ENCODE data around the gene ZBTB34. TPM values are rescaled to one million over a fixed set of nuclear protein-coding genes. Genes with fewer than 3 reads are reported as not detected.

ZBTB34 gene
- total RNA-seq, 1 experiment from 2014 or later: 6.7 TPM

- BruUV-seq (replicated peaks): no TSS peak
- intact Hi-C loops (cut with micrococcal nuclease; ENCODE audit: unreplicated experiment): no loop called here
- Mint-ChIP-seq H3K4me1 (ENCODE audit: low read depth, unreplicated experiment) (peaks cover 6% of the 10 kb centered on the region), H3K36me3 (ENCODE audit: insufficient read depth, unreplicated experiment) (peaks cover 13% of the 10 kb centered on the region), H3K27ac (ENCODE audit: unreplicated experiment) (no peak overlapping the region), H3K9me3 (ENCODE audit: low read depth, unreplicated experiment) (no peaks in the 10 kb centered on the region), H3K27me3 (ENCODE audit: unreplicated experiment) (no peaks in the 10 kb centered on the region), H3K4me3 (ENCODE audit: low read depth, unreplicated experiment) (no peak overlapping the region)
- no peak for DNase-seq
- CTCF ChIA-PET: no interaction called here
- TF ChIP-seq CTCF (IDR thresholded peaks at IDR 0.05; ENCODE audit: unreplicated experiment): no peak
Measured at GRCh38 chr9:126919193-126919592, 58.8 kb downstream of the ZBTB34 start.

GRCh38 chr9:126925876-126926275, 65.4 kb downstream of the ZBTB34 start:
- CTCF ChIA-PET: interaction anchor here (0.6 to 1.2 kb wide), 2 partner anchors 14 to 16 kb away, joined by 4 read pairs; no protein-coding TSS in a partner anchor
- no peak for DNase-seq
- intact Hi-C loops (cut with micrococcal nuclease; ENCODE audit: unreplicated experiment): no loop called here
- TF ChIP-seq CTCF (IDR thresholded peaks at IDR 0.05; ENCODE audit: unreplicated experiment): no peak
- Mint-ChIP-seq H3K9me3 (ENCODE audit: low read depth, unreplicated experiment) (no peaks in the 10 kb centered on the region), H3K36me3 (ENCODE audit: insufficient read depth, unreplicated experiment) (no peaks in the 10 kb centered on the region), H3K27ac (ENCODE audit: unreplicated experiment) (no peak overlapping the region), H3K4me3 (ENCODE audit: low read depth, unreplicated experiment) (no peak overlapping the region), H3K27me3 (ENCODE audit: unreplicated experiment) (no peaks in the 10 kb centered on the region), H3K4me1 (ENCODE audit: low read depth, unreplicated experiment) (no peaks in the 10 kb centered on the region)
- no TSS peak for BruUV-seq (replicated peaks)

- Mint-ChIP-seq H3K27ac (ENCODE audit: unreplicated experiment) (no peak overlapping the region), H3K27me3 (ENCODE audit: unreplicated experiment) (no peaks in the 10 kb centered on the region), H3K36me3 (ENCODE audit: insufficient read depth, unreplicated experiment) (no peaks in the 10 kb centered on the region), H3K9me3 (ENCODE audit: low read depth, unreplicated experiment) (no peaks in the 10 kb centered on the region), H3K4me1 (ENCODE audit: low read depth, unreplicated experiment) (no peaks in the 10 kb centered on the region), H3K4me3 (ENCODE audit: low read depth, unreplicated experiment) (no peak overlapping the region)
- BruUV-seq (replicated peaks): no TSS peak
- CTCF ChIA-PET: no interaction called here
- intact Hi-C loops (cut with micrococcal nuclease; ENCODE audit: unreplicated experiment): no loop called here
- no peak for DNase-seq
- TF ChIP-seq CTCF (IDR thresholded peaks at IDR 0.05; ENCODE audit: unreplicated experiment): no peak
Measured at GRCh38 chr9:126926364-126926763, 65.9 kb downstream of the ZBTB34 start.

GRCh38 chr9:126927419-126927818, 67.0 kb downstream of the ZBTB34 start:
- Mint-ChIP-seq H3K4me3 (ENCODE audit: low read depth, unreplicated experiment) (no peak overlapping the region), H3K36me3 (ENCODE audit: insufficient read depth, unreplicated experiment) (no peaks in the 10 kb centered on the region), H3K9me3 (ENCODE audit: low read depth, unreplicated experiment) (no peaks in the 10 kb centered on the region), H3K4me1 (ENCODE audit: low read depth, unreplicated experiment) (no peaks in the 10 kb centered on the region), H3K27ac (ENCODE audit: unreplicated experiment) (no peak overlapping the region), H3K27me3 (ENCODE audit: unreplicated experiment) (no peaks in the 10 kb centered on the region)
- intact Hi-C loops (cut with micrococcal nuclease; ENCODE audit: unreplicated experiment): no loop called here
- no TSS peak for BruUV-seq (replicated peaks)
- TF ChIP-seq CTCF (IDR thresholded peaks at IDR 0.05; ENCODE audit: unreplicated experiment): no peak
- CTCF ChIA-PET: no interaction called here
- no peak for DNase-seq

Data from Calu3 (cell line).